Fibroblast of lung (primary cell): ENCODE measurements around the gene TMEM115. TPM values are rescaled to one million over a fixed set of nuclear protein-coding genes. Genes with fewer than 3 reads are reported as not detected.

Source experiments
- DNase-seq, 2 donors: peaks; one replicate each; pipeline versions ENCODE4 v3.0.0 to v3.0.0-alpha.2; 2010; ENCODE audit warnings: low read depth in 2 of 2
- H2AFZ ChIP-seq: 2 replicates; pipeline ENCODE4 v1.5.1; 2012; ENCODE audit warnings: low read length, control low read depth, inconsistent platforms
- H3K27ac ChIP-seq: 2 replicates; pipeline ENCODE4 v1.5.1; 2011; ENCODE audit warnings: low read length, control low read depth; ENCODE audit not compliant: insufficient read depth
- H3K27me3 ChIP-seq: 2 replicates; pipeline ENCODE4 v1.5.1; 2011; ENCODE audit warnings: mild to moderate bottlenecking, low read length; ENCODE audit not compliant: control insufficient read depth, insufficient read depth
- H3K36me3 ChIP-seq: 2 replicates; pipeline ENCODE4 v1.5.1; 2011; ENCODE audit warnings: low read length; ENCODE audit not compliant: control insufficient read depth, insufficient read depth
- H3K4me1 ChIP-seq: 2 replicates; pipeline ENCODE4 v1.5.1; 2011; ENCODE audit warnings: low read length; ENCODE audit not compliant: control insufficient read depth, insufficient read depth; ENCODE audit errors: extremely low read depth
- H3K4me2 ChIP-seq: 2 replicates; pipeline ENCODE4 v1.5.1; 2011; ENCODE audit warnings: low read length, control low read depth; ENCODE audit not compliant: insufficient read depth; ENCODE audit errors: extremely low read depth
- H3K4me3 ChIP-seq, 4 experiments: fragments of 200-600 bp in 1 of 4; sonication (generic) in 1 of 4; replicated peaks in 1 of 4; 2 replicates each; pipeline ENCODE4 v1.5.1; 2011 to 2016; ENCODE audit warnings: low read length in 4 of 4, low read depth in 3 of 4, mild to moderate bottlenecking in 3 of 4, control low read depth in 2 of 4, inconsistent platforms in 1 of 4, mixed read lengths in 1 of 4; ENCODE audit not compliant: insufficient read depth in 1 of 4; ENCODE audit errors: control extremely low read depth in 1 of 4
- H3K79me2 ChIP-seq: 2 replicates; pipeline ENCODE4 v1.5.1; 2012; ENCODE audit warnings: mild to moderate bottlenecking, low read length, inconsistent platforms; ENCODE audit not compliant: control insufficient read depth, insufficient read depth
- H3K9ac ChIP-seq: 2 replicates; pipeline ENCODE4 v1.5.1; 2011; ENCODE audit warnings: mild to moderate bottlenecking, low read length, control low read depth; ENCODE audit not compliant: insufficient read depth
- H3K9me3 ChIP-seq: 2 replicates; pipeline ENCODE4 v1.5.1; 2012; ENCODE audit warnings: low read depth, low read length; ENCODE audit not compliant: control insufficient read depth, insufficient read depth
- H4K20me1 ChIP-seq: 2 replicates; pipeline ENCODE4 v1.5.1; 2011; ENCODE audit warnings: low read length; ENCODE audit not compliant: control insufficient read depth, insufficient read depth; ENCODE audit errors: extremely low read depth
- CTCF ChIP-seq, 2 donors: IDR thresholded peaks in 1 of 2; conservative IDR thresholded peaks in 1 of 2; 1 replicate in 1 of 2; 2 replicates in 1 of 2; pipeline ENCODE4 v1.5.1; 2011 to 2012; ENCODE audit warnings: low read length in 2 of 2, control low read depth in 1 of 2, inconsistent platforms in 1 of 2, low read depth in 1 of 2, mild to moderate bottlenecking in 1 of 2
- EZH2 ChIP-seq: IDR thresholded peaks from 2 replicates; pipeline ENCODE4 v1.5.1; 2012; ENCODE audit warnings: low read length, control low read depth, mild to moderate bottlenecking; ENCODE audit errors: missing control alignments
- polyA plus RNA-seq, 2 donors: library from polyadenylated mRNA; depleted of rRNA in 1 of 2; stranded (reverse) in 1 of 2; unstranded in 1 of 2; fragments of >200 nt; gene quantifications; 2 replicates each; pipeline ENCODE4 v1.2.1, GENCODE V29; 2011 to 2012; ENCODE audit warnings: missing spikeins in 1 of 2
- total RNA-seq: library from RNA; depleted of rRNA; stranded (reverse); fragments of >200 nt; gene quantifications from 2 replicates; pipeline ENCODE4 v1.2.1, GENCODE V29; 2014

Gene TMEM115
- total and polyA plus RNA-seq, 2 donors (not counting 1 experiment from before 2014, with no cell fraction given), result 28.2 to 44.8 TPM

- H3K4me2 ChIP-seq, result no peak overlapping the region
- peaks cover 25% of the 10 kb centered on the region for H3K36me3 ChIP-seq
- peaks cover 57% of the 10 kb centered on the region for H3K79me2 ChIP-seq
- no peak for TF ChIP-seq CTCF (conservative IDR thresholded peaks at IDR 0.05 in 1 of 2, IDR thresholded peaks at IDR 0.05 in 1 of 2; ENCODE audit: low read depth in 1 of 2, low read length in 2 of 2)
- no peak for TF ChIP-seq EZH2
- H3K27me3 ChIP-seq, result no peaks in the 10 kb centered on the region
- H3K4me1 ChIP-seq, result peaks cover 19% of the 10 kb centered on the region
- no peak overlapping the region for H3K4me3 ChIP-seq
- no peak overlapping the region for H3K27ac ChIP-seq
- H3K9me3 ChIP-seq, result no peaks in the 10 kb centered on the region
- H4K20me1 ChIP-seq, result no peaks in the 10 kb centered on the region
- H3K9ac ChIP-seq, result no peak overlapping the region
- H2AFZ ChIP-seq, result no peak overlapping the region
- no peak for DNase-seq
Observed at GRCh38 chr3:50330330-50330729, 29.0 kb downstream of the TMEM115 start.

GRCh38 chr3:50327943-50328691 lies 31.2 kb downstream of the TMEM115 start, which contains the start of gene TUSC2:
Gene TUSC2 (minus strand): TSS chr3:50328223. CDS start chr3:50328099, 124 bp downstream.
- Histone ChIP-seq H3K4me2 (peak within 1 kb of the TSS; percentile 96), H2AFZ (peak within 1 kb of the TSS; percentile 43), H3K79me2 (peaks cover 36% of the 10 kb centered on the region), H3K9ac (peak within 1 kb of the TSS; percentile 83), H3K36me3 (peaks cover 25% of the 10 kb centered on the region), H3K27ac (peak within 1 kb of the TSS; percentile 81), H3K4me1 (peaks cover 7% of the 10 kb centered on the region), H3K4me3 (peak within 1 kb of the TSS; percentile 79 to 95 (median 86)), H3K9me3 (no peaks in the 10 kb centered on the region), H3K27me3 (no peaks in the 10 kb centered on the region), H4K20me1 (no peaks in the 10 kb centered on the region)
- DNase-seq, result peak; percentile 94 to 95
- no peak for TF ChIP-seq EZH2
- TF ChIP-seq CTCF (conservative IDR thresholded peaks at IDR 0.05 in 1 of 2, IDR thresholded peaks at IDR 0.05 in 1 of 2; ENCODE audit: low read depth in 1 of 2, low read length in 2 of 2), result no peak

GRCh38 chr3:50327129-50327528 lies 32.2 kb downstream of the TMEM115 start:
- Histone ChIP-seq H4K20me1 (no peaks in the 10 kb centered on the region), H3K36me3 (peaks cover 25% of the 10 kb centered on the region), H3K9me3 (no peaks in the 10 kb centered on the region), H3K27me3 (no peaks in the 10 kb centered on the region), H3K4me1 (peaks cover 7% of the 10 kb centered on the region), H3K79me2 (peaks cover 28% of the 10 kb centered on the region), H3K4me2 (peak overlapping the region; percentile 96), H3K27ac (peak overlapping the region; percentile 81), H2AFZ (no peak overlapping the region), H3K9ac (peak overlapping the region; percentile 83), H3K4me3 (peak overlapping the region; percentile 79 to 95 (median 86))
- TF ChIP-seq CTCF (conservative IDR thresholded peaks at IDR 0.05 in 1 of 2, IDR thresholded peaks at IDR 0.05 in 1 of 2; ENCODE audit: low read depth in 1 of 2, low read length in 2 of 2) (no peak), EZH2 (no peak)
- DNase-seq, result no peak
